ENCODE data around the gene RCOR1. TPM values are rescaled to one million over a fixed set of nuclear protein-coding genes. Genes with fewer than 3 reads are reported as not detected.
"Not testable (repeated sequence)": the region's sequence is repeated elsewhere in the genome, so short reads cannot be mapped to it uniquely, and the experiment has no call there.

The RCOR1 gene
- total RNA-seq, 1 donor from 2014 or later: 8.1 TPM

GRCh38 chr14:102606296-102606695 lies 13.8 kb downstream of the RCOR1 start:
- TF ChIP-seq, protein P1, sequence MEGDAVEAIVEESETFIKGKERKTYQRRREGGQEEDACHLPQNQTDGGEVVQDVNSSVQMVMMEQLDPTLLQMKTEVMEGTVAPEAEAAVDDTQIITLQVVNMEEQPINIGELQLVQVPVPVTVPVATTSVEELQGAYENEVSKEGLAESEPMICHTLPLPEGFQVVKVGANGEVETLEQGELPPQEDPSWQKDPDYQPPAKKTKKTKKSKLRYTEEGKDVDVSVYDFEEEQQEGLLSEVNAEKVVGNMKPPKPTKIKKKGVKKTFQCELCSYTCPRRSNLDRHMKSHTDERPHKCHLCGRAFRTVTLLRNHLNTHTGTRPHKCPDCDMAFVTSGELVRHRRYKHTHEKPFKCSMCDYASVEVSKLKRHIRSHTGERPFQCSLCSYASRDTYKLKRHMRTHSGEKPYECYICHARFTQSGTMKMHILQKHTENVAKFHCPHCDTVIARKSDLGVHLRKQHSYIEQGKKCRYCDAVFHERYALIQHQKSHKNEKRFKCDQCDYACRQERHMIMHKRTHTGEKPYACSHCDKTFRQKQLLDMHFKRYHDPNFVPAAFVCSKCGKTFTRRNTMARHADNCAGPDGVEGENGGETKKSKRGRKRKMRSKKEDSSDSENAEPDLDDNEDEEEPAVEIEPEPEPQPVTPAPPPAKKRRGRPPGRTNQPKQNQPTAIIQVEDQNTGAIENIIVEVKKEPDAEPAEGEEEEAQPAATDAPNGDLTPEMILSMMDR (conservative IDR thresholded peaks at IDR 0.05; ENCODE audit: low read depth, low read length): no peak
- H3K4me3 ChIP-seq (ENCODE audit: low read depth, low read length): no peak overlapping the region
- DNase-seq (ENCODE audit: low read depth): no peak

DNA sequence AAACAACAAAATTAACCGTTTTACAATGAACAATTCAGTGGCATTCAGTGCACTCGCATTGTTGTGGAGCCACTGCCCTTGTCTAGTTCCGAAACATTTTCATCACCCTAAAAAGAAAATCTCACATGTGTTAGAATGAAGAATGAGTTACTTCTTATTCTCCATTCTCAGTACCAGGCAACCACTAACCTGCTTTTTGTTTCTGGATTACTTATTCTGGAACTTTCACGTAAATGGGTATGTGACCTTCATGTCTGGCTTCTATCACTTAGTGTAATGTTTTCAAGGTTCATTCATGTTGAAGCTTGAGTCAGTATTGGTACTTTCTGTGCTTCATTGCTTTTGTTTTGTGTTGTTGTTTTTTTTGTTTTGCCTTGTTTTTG lies 15.6 kb downstream of the RCOR1 start:
- TF ChIP-seq, protein P1 (conservative IDR thresholded peaks at IDR 0.05; ENCODE audit: low read depth, low read length): no peak
- H3K4me3 ChIP-seq (ENCODE audit: low read depth, low read length): no peak overlapping the region
- DNase-seq (ENCODE audit: low read depth): no peak

DNA sequence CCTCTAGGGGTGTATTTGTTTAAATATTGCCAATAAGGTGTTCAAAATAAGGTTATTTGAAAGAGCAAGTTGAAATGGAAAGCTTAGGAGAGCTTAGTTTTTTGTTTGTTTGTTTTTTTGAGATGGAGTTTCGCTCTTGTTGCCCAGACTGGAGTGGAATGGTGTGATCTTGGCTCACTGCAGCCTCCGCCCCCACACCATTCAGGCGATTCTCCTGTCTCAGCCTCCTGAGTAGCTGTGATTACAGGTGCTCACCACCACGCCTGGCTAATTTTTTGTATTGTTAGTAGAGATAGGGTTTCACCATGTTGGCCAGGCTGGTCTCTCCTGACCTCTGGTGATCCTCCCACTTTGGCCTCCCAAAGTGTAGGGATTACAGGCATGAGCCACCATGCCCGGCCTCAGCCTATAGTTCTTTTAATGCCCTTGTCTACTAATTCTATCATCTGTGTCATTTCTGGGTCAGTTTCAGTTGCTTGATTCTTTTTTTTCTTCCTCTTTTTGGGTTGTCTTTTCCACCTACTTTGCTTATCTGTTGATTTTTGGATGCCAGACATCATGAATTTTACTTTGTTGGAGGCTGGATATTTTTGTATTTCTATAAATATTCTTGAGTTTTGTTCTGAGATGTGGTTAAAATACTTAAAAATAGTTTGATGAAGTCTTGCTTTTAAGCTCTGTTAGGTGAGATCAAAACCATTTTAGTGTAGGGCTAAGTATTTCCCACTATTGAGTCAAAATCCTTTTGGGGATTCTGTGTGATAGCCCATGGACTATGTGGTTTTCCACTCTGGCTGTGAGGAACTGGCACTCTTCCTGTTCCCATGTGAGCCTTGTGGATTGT lies 18.7 kb downstream of the RCOR1 start:
- no peak overlapping the region for H3K4me3 ChIP-seq (ENCODE audit: low read depth, low read length)
- TF ChIP-seq, protein P1 (conservative IDR thresholded peaks at IDR 0.05; ENCODE audit: low read depth, low read length): no peak
- no peak for DNase-seq (ENCODE audit: low read depth)

- TF ChIP-seq, protein P1 (conservative IDR thresholded peaks at IDR 0.05; ENCODE audit: low read depth, low read length): no peak
Measured at GRCh38 chr14:102616318-102616717, 23.9 kb downstream of the RCOR1 start.

DNA sequence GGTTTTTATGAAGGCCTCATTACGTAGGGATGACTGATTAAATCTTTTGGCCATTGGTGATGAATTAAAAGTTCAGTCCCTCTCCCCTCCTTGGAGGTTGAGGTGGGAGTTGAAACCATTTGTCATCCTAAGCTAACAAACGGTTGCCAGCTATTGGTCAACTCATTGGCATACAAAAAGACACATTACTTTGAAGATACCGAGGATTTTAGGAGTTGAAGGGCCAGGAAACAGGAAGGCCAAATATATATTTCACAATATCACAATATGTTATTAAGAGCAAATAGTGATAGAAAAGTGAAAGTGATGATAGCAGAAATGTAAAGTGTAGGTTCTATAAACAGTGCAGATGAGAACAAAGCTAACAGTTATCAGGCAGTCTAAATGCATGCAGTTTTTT lies 24.4 kb downstream of the RCOR1 start:
- TF ChIP-seq, protein P1 (conservative IDR thresholded peaks at IDR 0.05; ENCODE audit: low read depth, low read length): no peak
- DNase-seq (ENCODE audit: low read depth): no peak
- no peak overlapping the region for H3K4me3 ChIP-seq (ENCODE audit: low read depth, low read length)

More at GRCh38 chr14:102616318-102616717, 23.9 kb downstream of the RCOR1 start:
- no peak for DNase-seq (ENCODE audit: low read depth)
- no peak overlapping the region for H3K4me3 ChIP-seq (ENCODE audit: low read depth, low read length)

GRCh38 chr14:102619012-102619411 lies 26.6 kb downstream of the RCOR1 start:
- H3K4me3 ChIP-seq (ENCODE audit: low read depth, low read length); DNase-seq (ENCODE audit: low read depth): not testable (repeated sequence)

DNA sequence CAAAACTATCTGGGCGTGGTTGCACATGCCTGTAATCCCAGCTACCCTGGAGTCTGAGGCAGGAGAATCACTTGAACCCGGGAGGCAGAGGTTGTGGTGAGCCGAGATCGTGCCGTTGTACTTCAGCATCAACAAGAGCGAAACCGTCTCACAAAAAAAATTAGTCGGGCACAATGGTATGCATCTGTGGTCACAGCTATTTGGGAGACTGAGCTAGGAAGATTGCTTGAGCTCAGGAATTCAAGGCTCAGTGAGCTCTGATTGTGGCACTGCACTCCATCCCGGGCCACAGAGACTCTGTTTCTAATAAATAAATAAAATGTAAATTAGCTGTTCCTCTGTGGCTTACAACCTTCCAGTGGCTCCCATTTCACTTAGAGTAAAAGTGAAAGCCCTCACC lies 28.0 kb downstream of the RCOR1 start:
- H3K4me3 ChIP-seq (ENCODE audit: low read depth, low read length): no peak overlapping the region
- TF ChIP-seq, protein P1 (conservative IDR thresholded peaks at IDR 0.05; ENCODE audit: low read depth, low read length): no peak
- no peak for DNase-seq (ENCODE audit: low read depth)

Measured in epithelial cell of proximal tubule (primary cell).